Hepatocyte (in vitro differentiated cells): ENCODE data around the gene HIVEP1.

Experiments used
- CTCF ChIP-seq: fragments of 200-600 bp; sonication (generic); IDR thresholded peaks from 2 replicates; pipeline ENCODE4 v1.5.1; 2016; ENCODE audit warnings: antibody characterized with exemption, mild to moderate bottlenecking; ENCODE audit not compliant: poor library complexity
- EZH2 ChIP-seq: fragments of 200-600 bp; sonication (generic); IDR thresholded peaks from 2 replicates; pipeline ENCODE4 v1.6.1; 2016; ENCODE audit warnings: antibody characterized with exemption, mild to moderate bottlenecking, borderline replicate concordance
- EZH2phosphoT487 ChIP-seq: fragments of 200-600 bp; sonication (generic); IDR thresholded peaks from one replicate; pipeline ENCODE4 v1.6.1; 2018; ENCODE audit warnings: antibody characterized with exemption, mild to moderate bottlenecking, low read depth, moderate library complexity; ENCODE audit not compliant: unreplicated experiment, severe bottlenecking

DNA sequence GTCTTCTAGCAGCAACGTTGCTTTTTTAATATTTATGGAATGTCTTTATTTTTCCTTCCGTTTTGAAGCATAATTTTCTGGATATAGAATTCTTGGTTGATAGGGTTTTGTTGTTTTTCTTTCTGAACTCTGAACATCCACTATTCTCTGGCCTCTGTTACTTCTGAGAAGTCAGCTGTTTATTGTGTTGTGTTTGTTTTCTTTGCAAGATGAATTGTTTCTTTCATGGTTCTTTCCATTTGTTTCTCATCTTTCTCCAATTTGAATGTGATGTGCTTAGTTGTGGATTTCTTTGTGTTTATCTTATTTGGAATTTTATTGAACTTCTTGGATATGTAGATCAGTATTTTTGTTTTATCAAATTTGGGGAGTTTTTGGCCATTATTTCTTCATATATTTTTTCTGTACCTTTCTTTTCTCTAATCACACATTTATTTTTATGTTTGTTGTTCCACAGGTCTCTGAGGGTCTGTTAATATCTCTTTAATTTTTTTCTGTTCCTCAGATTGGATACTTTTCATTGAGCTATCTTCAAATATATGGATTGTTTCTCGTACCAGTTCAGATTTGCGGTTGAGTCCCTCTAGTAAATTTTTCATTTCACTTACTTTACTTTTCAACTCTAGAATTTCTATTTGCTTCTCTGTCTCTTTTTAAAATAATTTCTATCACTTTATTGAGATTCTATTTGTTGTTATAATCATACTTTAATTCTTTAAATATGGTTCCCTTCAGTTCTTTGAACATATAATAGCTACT lies 18.0 kb downstream of the HIVEP1 start:
- TF ChIP-seq EZH2 (no peak), CTCF (no peak), EZH2phosphoT487 (no peak)
